Kidney epithelial cell (primary cell): ENCODE results near the gene ABLIM2. TPM values are rescaled to one million over a fixed set of nuclear protein-coding genes. Genes with fewer than 3 reads are reported as not detected.

ENCODE experiments used
- DNase-seq: peaks from one replicate; pipeline ENCODE4 v3.0.0-alpha.2; 2010; ENCODE audit warnings: low read depth
- H3K27me3 ChIP-seq: 2 replicates; pipeline ENCODE4 v1.6.0; 2011; ENCODE audit warnings: low read length; ENCODE audit not compliant: control insufficient read depth, insufficient read depth
- H3K36me3 ChIP-seq: 2 replicates; pipeline ENCODE4 v1.5.1; 2011; ENCODE audit warnings: low read length; ENCODE audit not compliant: control insufficient read depth, insufficient read depth
- H3K4me3 ChIP-seq: 2 replicates; pipeline ENCODE4 v1.5.1; 2011; ENCODE audit warnings: low read depth, mild to moderate bottlenecking, control low read depth, low read length
- CTCF ChIP-seq: IDR thresholded peaks from 2 replicates; pipeline ENCODE4 v1.5.1; 2011; ENCODE audit warnings: mild to moderate bottlenecking, moderate library complexity, low read length, control low read depth, inconsistent platforms; ENCODE audit not compliant: insufficient read depth, poor library complexity, severe bottlenecking
- total RNA-seq: library from RNA; depleted of rRNA; stranded (reverse); fragments of >200 nt; gene quantifications from 2 replicates; pipeline ENCODE4 v1.2.3, GENCODE V29; 2015

Gene ABLIM2
- total RNA-seq, 1 donor from 2014 or later: 1.3 TPM

- TF ChIP-seq CTCF: no peak
- Histone ChIP-seq H3K4me3 (no peak overlapping the region), H3K36me3 (no peaks in the 10 kb centered on the region), H3K27me3 (peaks cover 9% of the 10 kb centered on the region)
- no peak for DNase-seq
These were observed 36.8 kb upstream of the ABLIM2 start for GRCh38 chr4:8195431-8195830.

GRCh38 chr4:8194306-8195242 is 36.0 kb upstream of the ABLIM2 start:
- no peak for DNase-seq

GRCh38 chr4:8192748-8193738 is 34.4 kb upstream of the ABLIM2 start:
- TF ChIP-seq CTCF: peak; percentile 40
- peak; percentile 49 for DNase-seq
- Histone ChIP-seq H3K4me3 (no peak overlapping the region), H3K36me3 (no peaks in the 10 kb centered on the region), H3K27me3 (peaks cover 9% of the 10 kb centered on the region)

More at GRCh38 chr4:8194306-8195242, 36.0 kb upstream of the ABLIM2 start:
- no peaks in the 10 kb centered on the region for H3K36me3 ChIP-seq
- no peak for TF ChIP-seq CTCF
- no peak overlapping the region for H3K4me3 ChIP-seq
- H3K27me3 ChIP-seq: peaks cover 9% of the 10 kb centered on the region

- no peak for TF ChIP-seq CTCF
- Histone ChIP-seq H3K27me3 (peaks cover 9% of the 10 kb centered on the region), H3K36me3 (no peaks in the 10 kb centered on the region), H3K4me3 (no peak overlapping the region)
- no peak for DNase-seq
These were observed 32.6 kb upstream of the ABLIM2 start for GRCh38 chr4:8191136-8191747.

- no peaks in the 10 kb centered on the region for H3K36me3 ChIP-seq
- peaks cover 4% of the 10 kb centered on the region for H3K27me3 ChIP-seq
- no peak overlapping the region for H3K4me3 ChIP-seq
- no peak for DNase-seq
- TF ChIP-seq CTCF: no peak
These were observed 31.2 kb upstream of the ABLIM2 start for GRCh38 chr4:8189551-8190466.
